ENCODE results near the gene OR10H5.
"Not testable (repeated sequence)": the region's sequence is repeated elsewhere in the genome, so short reads cannot be mapped to it uniquely, and the experiment has no call there.

OR10H5 gene

GRCh38 chr19:15834232-15834631 is 46.8 kb downstream of the OR10H5 start:
- H3K4me3 ChIP-seq (ENCODE audit: extremely low read depth, insufficient read depth, low read length, poor library complexity, severe bottlenecking); H3K4me1 ChIP-seq (ENCODE audit: control insufficient read depth, insufficient read depth, low read length, poor library complexity, severe bottlenecking); H3K36me3 ChIP-seq (ENCODE audit: control insufficient read depth, insufficient read depth, low read length); H3K27ac ChIP-seq (ENCODE audit: low read depth, low read length, severe bottlenecking): not testable (repeated sequence)
- 47 to 68% methylated on average over 3 of the region's 3 CpGs for WGBS, 2 experiments (ENCODE audit: insufficient coverage in 2 of 2)
- peaks cover 72% of the 10 kb centered on the region for H3K9me3 ChIP-seq (ENCODE audit: control insufficient read depth, low read length)

- not testable (repeated sequence) for H3K36me3 ChIP-seq (ENCODE audit: control insufficient read depth, insufficient read depth, low read length); H3K4me3 ChIP-seq (ENCODE audit: extremely low read depth, insufficient read depth, low read length, poor library complexity, severe bottlenecking); H3K27ac ChIP-seq (ENCODE audit: low read depth, low read length, severe bottlenecking); H3K4me1 ChIP-seq (ENCODE audit: control insufficient read depth, insufficient read depth, low read length, poor library complexity, severe bottlenecking)
- 69 to 76% methylated on average over 5 to 10 of the region's 11 CpGs for WGBS, 2 experiments (ENCODE audit: insufficient coverage in 2 of 2)
- H3K9me3 ChIP-seq (ENCODE audit: control insufficient read depth, low read length) = peaks cover 69% of the 10 kb centered on the region
These were observed 48.3 kb downstream of the OR10H5 start for GRCh38 chr19:15835565-15836329.

- H3K9me3 ChIP-seq (ENCODE audit: control insufficient read depth, low read length) = peaks cover 64% of the 10 kb centered on the region
- no peaks in the 10 kb centered on the region for H3K4me1 ChIP-seq (ENCODE audit: control insufficient read depth, insufficient read depth, low read length, poor library complexity, severe bottlenecking)
- H3K27ac ChIP-seq (ENCODE audit: low read depth, low read length, severe bottlenecking) = no peak overlapping the region
- H3K36me3 ChIP-seq (ENCODE audit: control insufficient read depth, insufficient read depth, low read length) = no peaks in the 10 kb centered on the region
- no peak overlapping the region for H3K4me3 ChIP-seq (ENCODE audit: extremely low read depth, insufficient read depth, low read length, poor library complexity, severe bottlenecking)
- WGBS, 2 experiments (ENCODE audit: insufficient coverage in 2 of 2) = 83 to 85% methylated on average over 47 to 61 of the region's 65 CpGs
These were observed 49.1 kb downstream of the OR10H5 start for GRCh38 chr19:15836330-15837220.

- Histone ChIP-seq H3K4me3 (ENCODE audit: extremely low read depth, insufficient read depth, low read length, poor library complexity, severe bottlenecking) (no peak overlapping the region), H3K36me3 (ENCODE audit: control insufficient read depth, insufficient read depth, low read length) (no peaks in the 10 kb centered on the region), H3K27ac (ENCODE audit: low read depth, low read length, severe bottlenecking) (no peak overlapping the region), H3K9me3 (ENCODE audit: control insufficient read depth, low read length) (peaks cover 65% of the 10 kb centered on the region), H3K4me1 (ENCODE audit: control insufficient read depth, insufficient read depth, low read length, poor library complexity, severe bottlenecking) (no peaks in the 10 kb centered on the region)
- 78 to 84% methylated on average over 5 to 6 of the region's 9 CpGs for WGBS, 2 experiments (ENCODE audit: insufficient coverage in 2 of 2)
These were observed 49.8 kb downstream of the OR10H5 start for GRCh38 chr19:15837221-15837731.

GRCh38 chr19:15838351-15838750 is 50.9 kb downstream of the OR10H5 start:
- H3K36me3 ChIP-seq (ENCODE audit: control insufficient read depth, insufficient read depth, low read length) = no peaks in the 10 kb centered on the region
- WGBS, 2 experiments (ENCODE audit: insufficient coverage in 2 of 2) = 77 to 80% methylated on average over 1 to 3 of the region's 3 CpGs
- H3K9me3 ChIP-seq (ENCODE audit: control insufficient read depth, low read length) = peaks cover 70% of the 10 kb centered on the region
- no peaks in the 10 kb centered on the region for H3K4me1 ChIP-seq (ENCODE audit: control insufficient read depth, insufficient read depth, low read length, poor library complexity, severe bottlenecking)
- H3K27ac ChIP-seq (ENCODE audit: low read depth, low read length, severe bottlenecking) = no peak overlapping the region
- no peak overlapping the region for H3K4me3 ChIP-seq (ENCODE audit: extremely low read depth, insufficient read depth, low read length, poor library complexity, severe bottlenecking)

GRCh38 chr19:15839888-15840287 is 52.4 kb downstream of the OR10H5 start:
- H3K27ac ChIP-seq (ENCODE audit: low read depth, low read length, severe bottlenecking); H3K4me3 ChIP-seq (ENCODE audit: extremely low read depth, insufficient read depth, low read length, poor library complexity, severe bottlenecking); H3K36me3 ChIP-seq (ENCODE audit: control insufficient read depth, insufficient read depth, low read length); H3K4me1 ChIP-seq (ENCODE audit: control insufficient read depth, insufficient read depth, low read length, poor library complexity, severe bottlenecking): not testable (repeated sequence)
- H3K9me3 ChIP-seq (ENCODE audit: control insufficient read depth, low read length) = peaks cover 67% of the 10 kb centered on the region
- WGBS, 2 experiments (ENCODE audit: insufficient coverage in 2 of 2) = 37 to 41% methylated on average over 2 of the region's 4 CpGs

- Histone ChIP-seq H3K27ac (ENCODE audit: low read depth, low read length, severe bottlenecking) (no peak overlapping the region), H3K4me1 (ENCODE audit: control insufficient read depth, insufficient read depth, low read length, poor library complexity, severe bottlenecking) (no peaks in the 10 kb centered on the region), H3K4me3 (ENCODE audit: extremely low read depth, insufficient read depth, low read length, poor library complexity, severe bottlenecking) (no peak overlapping the region), H3K36me3 (ENCODE audit: control insufficient read depth, insufficient read depth, low read length) (no peaks in the 10 kb centered on the region), H3K9me3 (ENCODE audit: control insufficient read depth, low read length) (peaks cover 65% of the 10 kb centered on the region)
- WGBS, 2 experiments (ENCODE audit: insufficient coverage in 2 of 2) = no CpG with 5 or more reads among the region's 2 CpGs
These were observed 53.4 kb downstream of the OR10H5 start for GRCh38 chr19:15840833-15841232.

GRCh38 chr19:15841875-15842569 is 54.6 kb downstream of the OR10H5 start:
- 60 to 70% methylated on average over 9 of the region's 11 CpGs for WGBS, 2 experiments (ENCODE audit: insufficient coverage in 2 of 2)
- no peaks in the 10 kb centered on the region for H3K4me1 ChIP-seq (ENCODE audit: control insufficient read depth, insufficient read depth, low read length, poor library complexity, severe bottlenecking)

GRCh38 chr19:15843203-15843893 is 55.9 kb downstream of the OR10H5 start:
- H3K27ac ChIP-seq (ENCODE audit: low read depth, low read length, severe bottlenecking) = no peak overlapping the region
- 78% methylated on average over 2 of the region's 5 CpGs; no CpG with 5 or more reads in 1 of the 2 experiments for WGBS, 2 experiments (ENCODE audit: insufficient coverage in 2 of 2)
- H3K9me3 ChIP-seq (ENCODE audit: control insufficient read depth, low read length) = peaks cover 51% of the 10 kb centered on the region
- H3K4me3 ChIP-seq (ENCODE audit: extremely low read depth, insufficient read depth, low read length, poor library complexity, severe bottlenecking) = no peak overlapping the region
- H3K4me1 ChIP-seq (ENCODE audit: control insufficient read depth, insufficient read depth, low read length, poor library complexity, severe bottlenecking) = no peaks in the 10 kb centered on the region
- H3K36me3 ChIP-seq (ENCODE audit: control insufficient read depth, insufficient read depth, low read length) = no peaks in the 10 kb centered on the region

More at GRCh38 chr19:15841875-15842569, 54.6 kb downstream of the OR10H5 start:
- no peaks in the 10 kb centered on the region for H3K36me3 ChIP-seq (ENCODE audit: control insufficient read depth, insufficient read depth, low read length)
- no peak overlapping the region for H3K4me3 ChIP-seq (ENCODE audit: extremely low read depth, insufficient read depth, low read length, poor library complexity, severe bottlenecking)
- peaks cover 53% of the 10 kb centered on the region for H3K9me3 ChIP-seq (ENCODE audit: control insufficient read depth, low read length)
- H3K27ac ChIP-seq (ENCODE audit: low read depth, low read length, severe bottlenecking) = no peak overlapping the region

- 37 to 68% methylated on average over 3 to 4 of the region's 8 CpGs for WGBS, 2 experiments (ENCODE audit: insufficient coverage in 2 of 2)
These were observed 56.4 kb downstream of the OR10H5 start for GRCh38 chr19:15843894-15844222.

More at GRCh38 chr19:15843894-15844222, 56.4 kb downstream of the OR10H5 start:
- H3K36me3 ChIP-seq (ENCODE audit: control insufficient read depth, insufficient read depth, low read length); H3K4me1 ChIP-seq (ENCODE audit: control insufficient read depth, insufficient read depth, low read length, poor library complexity, severe bottlenecking); H3K4me3 ChIP-seq (ENCODE audit: extremely low read depth, insufficient read depth, low read length, poor library complexity, severe bottlenecking); H3K27ac ChIP-seq (ENCODE audit: low read depth, low read length, severe bottlenecking): not testable (repeated sequence)
- peaks cover 48% of the 10 kb centered on the region for H3K9me3 ChIP-seq (ENCODE audit: control insufficient read depth, low read length)
